Heart right ventricle (tissue), 16 donors: Measurements from ENCODE around the gene PIGP. TPM values are rescaled to one million over a fixed set of nuclear protein-coding genes. Genes with fewer than 3 reads are reported as not detected.

Experiments used
- ATAC-seq, 8 donors: fragments of 200-7000 bp; cut with Tn5 transposase; one replicate each; pipeline ENCODE4 v1.9.1; 2020; ENCODE audit warnings: mild to moderate bottlenecking in 8 of 8, moderate library complexity in 8 of 8, moderate number of reproducible peaks in 1 of 8
- DNase-seq, 2 donors: peaks; one replicate each; pipeline ENCODE4 v3.0.0-alpha.2; 2020
- H3K27ac ChIP-seq, 10 donors: fragments of 200-600 bp; sonication (generic) in 2 of 10; one replicate each; pipeline versions ENCODE4 v1.5.0 to v1.8.0; 2020 to 2022; ENCODE audit warnings: mild to moderate bottlenecking in 3 of 10
- H3K27me3 ChIP-seq, 7 donors: fragments of 200-600 bp; one replicate each; pipeline ENCODE4 v1.8.0; 2021 to 2022; ENCODE audit warnings: mild to moderate bottlenecking in 2 of 7
- H3K36me3 ChIP-seq, 9 donors: fragments of 200-600 bp; sonication (generic) in 1 of 9; one replicate each; pipeline versions ENCODE4 v1.5.0 to v1.8.0; 2020 to 2022; ENCODE audit warnings: mild to moderate bottlenecking in 2 of 9
- H3K4me1 ChIP-seq, 9 donors: fragments of 200-600 bp; sonication (generic) in 1 of 9; one replicate each; pipeline versions ENCODE4 v1.5.0 to v1.8.0; 2020 to 2022; ENCODE audit warnings: mild to moderate bottlenecking in 4 of 9
- H3K4me3 ChIP-seq, 10 donors: fragments of 200-600 bp; sonication (generic) in 2 of 10; one replicate each; pipeline versions ENCODE4 v1.5.0 to v1.8.0; 2020 to 2022; ENCODE audit warnings: mild to moderate bottlenecking in 7 of 10, moderate library complexity in 2 of 10
- H3K9me3 ChIP-seq, 11 donors: fragments of 200-600 bp in 10 of 11; sonication (generic) in 2 of 11; one replicate each; pipeline versions ENCODE4 v1.5.0 to v1.8.0; 2013 to 2022; ENCODE audit warnings: mild to moderate bottlenecking in 2 of 11, control low read depth in 1 of 11, moderate library complexity in 1 of 11
- WGBS, 2 donors: extraction: QIAGEN DNeasy Blood & Tissue Kit; methylation state at CpG; one replicate each; pipeline ENCODE4 v1.1.7; 2013; ENCODE audit warnings: inconsistent platforms in 1 of 2; 5-methylcytosine and 5-hydroxymethylcytosine counted together
- intact Hi-C, 10 donors: fragments of 100-400 bp; cut with DNase I; formaldehyde crosslinking; loops; one replicate each; pipeline versions ENCODE4 v1.11.1 to v1.14.2; 2022
- polyA plus RNA-seq, 2 donors: library from polyadenylated mRNA; stranded (reverse); fragments of 200-250 nt; gene quantifications; one replicate each; pipeline ENCODE4 v1.2.3, GENCODE V29; 2013
- total RNA-seq, 10 donors: library from RNA; stranded (reverse); fragmentation: NEBNext Ultra II Directional in 3 of 10; extraction: Animal tissue kit (Norgen Biotek cat#: 25700) in 3 of 10; gene quantifications; one replicate each; pipeline versions ENCODE4 v1.2.1 to v1.2.4, GENCODE V29; 2021 to 2023
- TF ChIP-seq, protein P1 (sequence below), 9 donors: fragments of 200-600 bp; sonication (generic) in 2 of 9; IDR thresholded peaks; one replicate each; pipeline versions ENCODE4 v1.5.0 to v1.8.0; 2021 to 2022; ENCODE audit warnings: antibody characterized with exemption in 9 of 9, mild to moderate bottlenecking in 5 of 9, moderate library complexity in 1 of 9
- donor health status: Arrhythmogenic right ventricular cardiomyopathy.
- donor health status: ischemic (EF 13 %, LVEDD 7.1; RV severe dilation, severe dysfunction).
- donor health status: healthy with polysubstance abuse.
- donor health status: DM: no; HTN: yes; CAD: no.
- donor health status: DM: no; HTN: no; CAD: no.
- donor health status: ischemic (EF 25% LVEDD 6.9; RV normal size, moderate dysfunction).
- donor health status: ischemic (EF 25% LVEDD 5.7; RV mildly dilated, moderate dysfunction).
- donor health status: healthy.
- donor health status: DM: yes; HTN: yes; CAD: no.
- donor health status: Ischemic cardiomyopathy.
- donor health status: ischemic (EF 35%, LVEDD 5.7; RV mildly dilated, moderate dysfunction).
- donor health status: nonischemic (EF 11% LVEDD 7.7; RV severe dilation, severe dysfunction).
- donor health status: DM: yes; HTN: yes; CAD: no.
- donor health status: PGD.
- donor health status: ischemic (EF 29% LVEDD 5.4; RV normal size, mild dysfunction).
- donor health status: nonischemic (EF 23%, LVEDD 6.1; RV moderate dilation, normal function).

The PIGP gene
- total and polyA plus RNA-seq, 12 donors = 24.5 to 41.8 (median 37.7) TPM

DNA sequence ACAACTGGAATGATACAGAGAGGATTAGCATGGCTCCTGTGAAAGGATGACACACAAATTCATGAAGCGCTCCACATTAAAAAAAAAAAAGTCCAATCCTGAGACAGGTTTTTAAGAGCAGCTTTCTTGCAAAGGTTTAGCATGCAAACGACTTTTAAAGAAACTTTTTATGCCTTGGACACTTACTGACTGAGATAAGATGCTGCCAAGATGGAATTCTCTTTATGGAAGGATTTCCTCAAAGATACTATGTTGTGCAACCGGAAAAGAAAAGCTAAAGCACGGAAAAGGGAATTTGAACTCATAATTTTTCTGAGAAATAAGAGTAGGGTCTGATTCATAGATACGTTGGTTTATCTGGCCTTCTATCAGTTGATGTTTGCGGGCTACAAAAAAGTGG is 27.3 kb downstream of the PIGP start:
- no peak overlapping the region for H3K4me3 ChIP-seq
- intact Hi-C loops = no loop called here
- ATAC-seq (no peak), DNase-seq (no peak)
- no peaks in the 10 kb centered on the region for H3K4me1 ChIP-seq
- no peaks in the 10 kb centered on the region for H3K9me3 ChIP-seq
- no peaks in the 10 kb centered on the region for H3K36me3 ChIP-seq
- 69 to 70% methylated on average over 6 of the region's 6 CpGs for WGBS, 2 donors
- TF ChIP-seq, protein P1, sequence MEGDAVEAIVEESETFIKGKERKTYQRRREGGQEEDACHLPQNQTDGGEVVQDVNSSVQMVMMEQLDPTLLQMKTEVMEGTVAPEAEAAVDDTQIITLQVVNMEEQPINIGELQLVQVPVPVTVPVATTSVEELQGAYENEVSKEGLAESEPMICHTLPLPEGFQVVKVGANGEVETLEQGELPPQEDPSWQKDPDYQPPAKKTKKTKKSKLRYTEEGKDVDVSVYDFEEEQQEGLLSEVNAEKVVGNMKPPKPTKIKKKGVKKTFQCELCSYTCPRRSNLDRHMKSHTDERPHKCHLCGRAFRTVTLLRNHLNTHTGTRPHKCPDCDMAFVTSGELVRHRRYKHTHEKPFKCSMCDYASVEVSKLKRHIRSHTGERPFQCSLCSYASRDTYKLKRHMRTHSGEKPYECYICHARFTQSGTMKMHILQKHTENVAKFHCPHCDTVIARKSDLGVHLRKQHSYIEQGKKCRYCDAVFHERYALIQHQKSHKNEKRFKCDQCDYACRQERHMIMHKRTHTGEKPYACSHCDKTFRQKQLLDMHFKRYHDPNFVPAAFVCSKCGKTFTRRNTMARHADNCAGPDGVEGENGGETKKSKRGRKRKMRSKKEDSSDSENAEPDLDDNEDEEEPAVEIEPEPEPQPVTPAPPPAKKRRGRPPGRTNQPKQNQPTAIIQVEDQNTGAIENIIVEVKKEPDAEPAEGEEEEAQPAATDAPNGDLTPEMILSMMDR (IDR thresholded peaks at IDR 0.05) = no peak
- no peak overlapping the region for H3K27ac ChIP-seq
- peaks cover 0 to 2% (median 0%) of the 10 kb centered on the region in 7 donors for H3K27me3 ChIP-seq

DNA sequence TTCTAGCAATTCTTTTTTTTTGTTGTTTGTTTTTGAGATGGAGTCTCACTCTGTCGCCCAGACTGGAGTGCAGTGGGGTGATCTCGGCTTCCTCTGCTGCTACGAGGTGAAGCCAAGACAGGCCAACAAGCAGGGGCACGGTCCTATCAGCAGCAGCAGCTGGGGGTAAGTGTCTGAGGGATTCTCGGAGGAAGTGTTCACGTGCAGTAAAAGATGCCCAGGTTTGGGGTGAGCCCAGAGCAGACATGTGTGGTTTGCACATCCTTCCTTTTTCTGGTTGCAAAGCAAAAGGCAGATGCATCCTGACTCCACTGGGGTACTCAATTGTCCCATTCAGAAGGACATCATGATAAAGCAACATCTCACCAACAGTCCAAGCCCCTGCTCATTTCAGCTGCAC is 27.7 kb downstream of the PIGP start:
- Histone ChIP-seq H3K4me1 (no peaks in the 10 kb centered on the region), H3K9me3 (no peaks in the 10 kb centered on the region), H3K27me3 (peaks cover 0 to 2% (median 0%) of the 10 kb centered on the region in 7 donors), H3K36me3 (no peaks in the 10 kb centered on the region), H3K27ac (no peak overlapping the region), H3K4me3 (no peak overlapping the region)
- DNase-seq (no peak), ATAC-seq (no peak)
- TF ChIP-seq, protein P1 (IDR thresholded peaks at IDR 0.05) = no peak
- intact Hi-C loops = no loop called here
- 69 to 80% methylated on average over 6 of the region's 6 CpGs for WGBS, 2 donors

DNA sequence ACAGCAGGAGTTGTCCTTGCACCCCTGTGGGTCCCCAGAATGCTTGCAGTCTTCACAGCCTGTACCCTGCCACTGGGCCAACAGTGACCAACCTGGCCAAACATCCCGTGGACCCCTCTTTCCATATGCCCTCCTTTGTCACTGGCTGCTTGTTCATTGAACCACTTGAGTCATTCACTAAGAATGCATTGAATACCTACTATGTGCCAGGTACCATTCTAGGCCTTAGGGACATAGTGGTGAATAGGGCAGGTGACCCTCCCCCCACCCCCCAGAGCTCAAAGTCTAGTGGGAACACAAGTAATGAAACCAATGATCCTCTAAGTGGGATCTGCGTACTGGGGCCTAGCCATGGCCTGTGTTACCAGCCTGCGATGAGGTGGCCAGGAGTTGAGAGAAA is 28.2 kb downstream of the PIGP start:
- H3K4me3 ChIP-seq = no peak overlapping the region
- H3K36me3 ChIP-seq = no peaks in the 10 kb centered on the region
- 95 to 97% methylated on average over 3 of the region's 3 CpGs for WGBS, 2 donors
- H3K4me1 ChIP-seq = no peaks in the 10 kb centered on the region
- intact Hi-C loops = no loop called here
- no peak for ATAC-seq
- no peak for DNase-seq
- H3K27me3 ChIP-seq = peaks cover 0 to 2% (median 0%) of the 10 kb centered on the region in 7 donors
- TF ChIP-seq, protein P1 (IDR thresholded peaks at IDR 0.05) = no peak
- no peaks in the 10 kb centered on the region for H3K9me3 ChIP-seq
- no peak overlapping the region for H3K27ac ChIP-seq

DNA sequence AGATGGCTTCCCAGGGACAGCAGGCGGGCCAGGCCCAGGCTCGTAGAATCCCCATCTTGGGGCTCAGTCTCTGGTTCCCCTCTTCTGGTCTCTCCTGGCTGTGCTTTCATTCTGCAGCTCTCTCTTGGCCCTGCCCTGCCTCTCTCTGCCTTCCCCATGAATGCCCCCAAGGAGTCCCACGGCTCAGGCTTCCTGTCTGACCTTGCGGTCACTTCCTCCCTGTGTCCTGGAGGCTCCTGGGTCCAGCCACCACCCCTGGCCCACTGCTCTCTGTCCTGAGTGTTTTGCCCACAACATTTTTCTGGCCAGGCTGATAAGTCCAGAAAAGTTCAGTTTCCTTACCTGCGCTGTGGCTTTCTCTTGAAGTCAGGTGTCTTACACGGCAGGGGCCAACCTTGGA is 29.1 kb downstream of the PIGP start:
- intact Hi-C loops = no loop called here
- DNase-seq (no peak), ATAC-seq (no peak)
- 82 to 88% methylated on average over 6 of the region's 6 CpGs for WGBS, 2 donors
- Histone ChIP-seq H3K27ac (no peak overlapping the region), H3K4me1 (no peaks in the 10 kb centered on the region), H3K27me3 (peaks cover 0 to 2% (median 0%) of the 10 kb centered on the region in 7 donors), H3K9me3 (no peaks in the 10 kb centered on the region), H3K36me3 (no peaks in the 10 kb centered on the region), H3K4me3 (no peak overlapping the region)
- TF ChIP-seq, protein P1 (IDR thresholded peaks at IDR 0.05) = no peak
